Fibroblast of upper back skin (primary cell): ENCODE data around the gene ZFC3H1.
A peak's percentile ranks its signal among the peaks of the same experiment; 100 is the strongest.

ENCODE experiments used
- DNase-seq: peaks from one replicate; pipeline ENCODE4 v3.0.0-alpha.2; 2013

ZFC3H1 gene

GRCh38 chr12:71671311-71671710 lies 7.7 kb upstream of the ZFC3H1 start:
- DNase-seq, result no peak

GRCh38 chr12:71666259-71666658 lies 2.6 kb upstream of the ZFC3H1 start:
- no peak for DNase-seq

GRCh38 chr12:71665090-71665463 lies 1.4 kb upstream of the ZFC3H1 start:
- DNase-seq, result no peak

GRCh38 chr12:71664411-71665089 lies 902 bp upstream of the ZFC3H1 start:
- peak; percentile 8 for DNase-seq

- peak; percentile 51 for DNase-seq
These were observed 643 bp downstream of the ZFC3H1 start for GRCh38 chr12:71662849-71663560.

GRCh38 chr12:71661977-71662530 lies 1.6 kb downstream of the ZFC3H1 start:
- peak; percentile 41 for DNase-seq

GRCh38 chr12:71656740-71657139 lies 6.9 kb downstream of the ZFC3H1 start:
- no peak for DNase-seq

GRCh38 chr12:71655907-71656306 lies 7.7 kb downstream of the ZFC3H1 start:
- DNase-seq, result no peak

- no peak for DNase-seq
These were observed 8.2 kb downstream of the ZFC3H1 start for GRCh38 chr12:71655495-71655894.

- no peak for DNase-seq
These were observed 9.4 kb downstream of the ZFC3H1 start for GRCh38 chr12:71654200-71654599.

- DNase-seq, result no peak
These were observed 10.5 kb downstream of the ZFC3H1 start for GRCh38 chr12:71653137-71653536.

GRCh38 chr12:71652656-71653055 lies 11.0 kb downstream of the ZFC3H1 start:
- peak; percentile 36 for DNase-seq

GRCh38 chr12:71649401-71649800 lies 14.2 kb downstream of the ZFC3H1 start:
- no peak for DNase-seq

- DNase-seq, result no peak
These were observed 15.1 kb downstream of the ZFC3H1 start for GRCh38 chr12:71648537-71648936.

- no peak for DNase-seq
These were observed 17.1 kb downstream of the ZFC3H1 start for GRCh38 chr12:71646512-71646911.

- DNase-seq, result no peak
These were observed 18.4 kb downstream of the ZFC3H1 start for GRCh38 chr12:71645268-71645667.

GRCh38 chr12:71642264-71642663 lies 21.4 kb downstream of the ZFC3H1 start:
- no peak for DNase-seq

GRCh38 chr12:71641390-71641789 lies 22.3 kb downstream of the ZFC3H1 start:
- no peak for DNase-seq

- no peak for DNase-seq
These were observed 23.3 kb downstream of the ZFC3H1 start for GRCh38 chr12:71640316-71640715.

GRCh38 chr12:71639341-71639760 lies 24.3 kb downstream of the ZFC3H1 start:
- DNase-seq, result no peak

GRCh38 chr12:71638499-71638898 lies 25.1 kb downstream of the ZFC3H1 start:
- DNase-seq, result no peak

- DNase-seq, result peak; percentile 67
These were observed 26.9 kb downstream of the ZFC3H1 start for GRCh38 chr12:71636704-71637115.

- DNase-seq, result no peak
These were observed 36.1 kb downstream of the ZFC3H1 start for GRCh38 chr12:71627438-71628002.

- DNase-seq, result peak; percentile 26
These were observed 36.9 kb downstream of the ZFC3H1 start for GRCh38 chr12:71626768-71627167.
